Measurements from ENCODE around the gene CDC45. TPM values are rescaled to one million over a fixed set of nuclear protein-coding genes. Genes with fewer than 3 reads are reported as not detected.

Gene CDC45
- total RNA-seq, 1 experiment from 2014 or later = 44.6 TPM

- Histone ChIP-seq H3K4me1 (no peaks in the 10 kb centered on the region), H3K9me3 (no peaks in the 10 kb centered on the region), H3K36me3 (ENCODE audit: control insufficient read depth, insufficient read depth, low read length) (no peaks in the 10 kb centered on the region), H3K4me3 (ENCODE audit: low read depth, low read length) (no peak overlapping the region), H3K27me3 (replicated peaks; ENCODE audit: control insufficient read depth, insufficient read depth, low read length) (no peaks in the 10 kb centered on the region)
- intact Hi-C loops (cut with micrococcal nuclease; ENCODE audit: unreplicated experiment) = no loop called here
- no peak for DNase-seq
- no TSS peak for BruUV-seq (replicated peaks)
- Mint-ChIP-seq H3K4me1 (ENCODE audit: low read depth, unreplicated experiment) (no peaks in the 10 kb centered on the region), H3K9me3 (ENCODE audit: unreplicated experiment) (no peaks in the 10 kb centered on the region), H3K27ac (ENCODE audit: unreplicated experiment) (no peak overlapping the region), H3K27me3 (ENCODE audit: insufficient read depth, unreplicated experiment) (no peaks in the 10 kb centered on the region), H3K36me3 (ENCODE audit: insufficient read depth, unreplicated experiment) (peaks cover 44% of the 10 kb centered on the region), H3K4me3 (ENCODE audit: unreplicated experiment) (no peak overlapping the region)
- TF ChIP-seq CTCF (IDR thresholded peaks at IDR 0.05; ENCODE audit: insufficient read depth in 1 of 2, low read depth in 1 of 2, low read length in 1 of 2, severe bottlenecking in 1 of 2, unreplicated experiment in 1 of 2) = no peak
- ChIA-PET CTCF (no interaction called here), POLR2A (no interaction called here)
Observed at GRCh38 chr22:19490628-19491230, 11.0 kb downstream of the CDC45 start.

GRCh38 chr22:19492504-19493174 is 12.9 kb downstream of the CDC45 start:
- BruUV-seq (replicated peaks) = no TSS peak
- CTCF ChIA-PET = no interaction called here
- no peak for TF ChIP-seq CTCF (IDR thresholded peaks at IDR 0.05; ENCODE audit: insufficient read depth in 1 of 2, low read depth in 1 of 2, low read length in 1 of 2, severe bottlenecking in 1 of 2, unreplicated experiment in 1 of 2)
- POLR2A ChIA-PET = no interaction called here
- no peaks in the 10 kb centered on the region for H3K9me3 ChIP-seq
- no peaks in the 10 kb centered on the region for H3K27me3 ChIP-seq (replicated peaks; ENCODE audit: control insufficient read depth, insufficient read depth, low read length)
- Mint-ChIP-seq H3K4me1 (ENCODE audit: low read depth, unreplicated experiment) (no peaks in the 10 kb centered on the region), H3K36me3 (ENCODE audit: insufficient read depth, unreplicated experiment) (peaks cover 55% of the 10 kb centered on the region), H3K4me3 (ENCODE audit: unreplicated experiment) (no peak overlapping the region), H3K27ac (ENCODE audit: unreplicated experiment) (no peak overlapping the region), H3K9me3 (ENCODE audit: unreplicated experiment) (no peaks in the 10 kb centered on the region), H3K27me3 (ENCODE audit: insufficient read depth, unreplicated experiment) (no peaks in the 10 kb centered on the region)
- no peak overlapping the region for H3K4me3 ChIP-seq (ENCODE audit: low read depth, low read length)
- H3K36me3 ChIP-seq (ENCODE audit: control insufficient read depth, insufficient read depth, low read length) = no peaks in the 10 kb centered on the region
- DNase-seq = no peak
- H3K4me1 ChIP-seq = no peaks in the 10 kb centered on the region
- intact Hi-C loops (cut with micrococcal nuclease; ENCODE audit: unreplicated experiment) = no loop called here

GRCh38 chr22:19494001-19494560 is 14.4 kb downstream of the CDC45 start:
- Mint-ChIP-seq H3K4me1 (ENCODE audit: low read depth, unreplicated experiment) (no peaks in the 10 kb centered on the region), H3K27ac (ENCODE audit: unreplicated experiment) (no peak overlapping the region), H3K27me3 (ENCODE audit: insufficient read depth, unreplicated experiment) (no peaks in the 10 kb centered on the region), H3K4me3 (ENCODE audit: unreplicated experiment) (no peak overlapping the region), H3K36me3 (ENCODE audit: insufficient read depth, unreplicated experiment) (peaks cover 46% of the 10 kb centered on the region), H3K9me3 (ENCODE audit: unreplicated experiment) (no peaks in the 10 kb centered on the region)
- ChIA-PET CTCF (no interaction called here), POLR2A (no interaction called here)
- no peak overlapping the region for H3K4me3 ChIP-seq (ENCODE audit: low read depth, low read length)
- no peaks in the 10 kb centered on the region for H3K4me1 ChIP-seq
- intact Hi-C loops (cut with micrococcal nuclease; ENCODE audit: unreplicated experiment) = no loop called here
- no peak for TF ChIP-seq CTCF (IDR thresholded peaks at IDR 0.05; ENCODE audit: insufficient read depth in 1 of 2, low read depth in 1 of 2, low read length in 1 of 2, severe bottlenecking in 1 of 2, unreplicated experiment in 1 of 2)
- DNase-seq = no peak
- H3K36me3 ChIP-seq (ENCODE audit: control insufficient read depth, insufficient read depth, low read length) = no peaks in the 10 kb centered on the region
- BruUV-seq (replicated peaks) = no TSS peak
- H3K27me3 ChIP-seq (replicated peaks; ENCODE audit: control insufficient read depth, insufficient read depth, low read length) = no peaks in the 10 kb centered on the region
- H3K9me3 ChIP-seq = no peaks in the 10 kb centered on the region
